Memory B cell (primary cell): ENCODE measurements around the gene PTH2R.
A peak's percentile ranks its signal among the peaks of the same experiment; 100 is the strongest.

ENCODE experiments used
- ATAC-seq: fragments of 150-1000 bp; cut with Tn5 transposase; 2 replicates; pipeline ENCODE4 v1.10.0; 2021; ENCODE audit warnings: low read depth, mild to moderate bottlenecking, moderate library complexity
- DNase-seq, 2 donors: peaks; one replicate each; pipeline ENCODE4 v3.0.0; 2022; ENCODE audit warnings: low spot score in 2 of 2
- H3K27ac Mint-ChIP-seq: one replicate; pipeline ENCODE4 v1.8.0; 2022; ENCODE audit warnings: mild to moderate bottlenecking, moderate library complexity, mixed read lengths
- H3K27me3 Mint-ChIP-seq: one replicate; pipeline ENCODE4 v1.8.0; 2022; ENCODE audit warnings: mixed read lengths
- H3K36me3 Mint-ChIP-seq: one replicate; pipeline ENCODE4 v1.8.0; 2022; ENCODE audit warnings: mild to moderate bottlenecking, mixed read lengths
- H3K4me1 Mint-ChIP-seq: one replicate; pipeline ENCODE4 v1.8.0; 2022; ENCODE audit warnings: mixed read lengths
- H3K4me3 Mint-ChIP-seq: one replicate; pipeline ENCODE4 v1.8.0; 2022; ENCODE audit warnings: mild to moderate bottlenecking, moderate library complexity, mixed read lengths
- H3K9me3 Mint-ChIP-seq: one replicate; pipeline ENCODE4 v1.8.0; 2022; ENCODE audit warnings: mixed read lengths

PTH2R gene

GRCh38 chr2:208406474-208407451 lies at the start of gene PTH2R:
TSS of gene PTH2R (plus strand) at chr2:208406792. CDS start at chr2:208407044, 252 bp downstream.
- Mint-ChIP-seq H3K27me3 (peaks cover 26% of the 10 kb centered on the region), H3K4me1 (peaks cover 5% of the 10 kb centered on the region), H3K9me3 (no peaks in the 10 kb centered on the region), H3K4me3 (peak within 1 kb of the TSS; percentile 38), H3K27ac (no peak within 1 kb of the TSS), H3K36me3 (no peaks in the 10 kb centered on the region)
- ATAC-seq, result peak; percentile 64
- peak; percentile 5 to 16 for DNase-seq

- H3K4me1 Mint-ChIP-seq, result no peaks in the 10 kb centered on the region
- peak overlapping the region; percentile 67 for H3K27ac Mint-ChIP-seq
- no peak overlapping the region for H3K4me3 Mint-ChIP-seq
- DNase-seq (no peak), ATAC-seq (no peak)
- H3K9me3 Mint-ChIP-seq, result no peaks in the 10 kb centered on the region
- H3K36me3 Mint-ChIP-seq, result peaks cover 22% of the 10 kb centered on the region
- no peaks in the 10 kb centered on the region for H3K27me3 Mint-ChIP-seq
These were observed 49.6 kb upstream of the PTH2R start for GRCh38 chr2:208356846-208357574.

GRCh38 chr2:208358758-208359631 lies 47.6 kb upstream of the PTH2R start:
- Mint-ChIP-seq H3K36me3 (peaks cover 12% of the 10 kb centered on the region), H3K27ac (peak overlapping the region; percentile 51), H3K4me3 (peak overlapping the region; percentile 75), H3K4me1 (peaks cover 3% of the 10 kb centered on the region), H3K27me3 (no peaks in the 10 kb centered on the region), H3K9me3 (no peaks in the 10 kb centered on the region)
- no peak for DNase-seq
- ATAC-seq, result peak; percentile 46

GRCh38 chr2:208359632-208359986 lies 47.0 kb upstream of the PTH2R start:
- H3K4me3 Mint-ChIP-seq, result peak overlapping the region; percentile 75
- no peaks in the 10 kb centered on the region for H3K27me3 Mint-ChIP-seq
- peaks cover 9% of the 10 kb centered on the region for H3K36me3 Mint-ChIP-seq
- no peaks in the 10 kb centered on the region for H3K9me3 Mint-ChIP-seq
- ATAC-seq (peak; percentile 59), DNase-seq (no peak)
- H3K4me1 Mint-ChIP-seq, result peaks cover 3% of the 10 kb centered on the region
- H3K27ac Mint-ChIP-seq, result no peak overlapping the region

GRCh38 chr2:208360259-208361076 lies 46.1 kb upstream of the PTH2R start:
- ATAC-seq, result no peak
- Mint-ChIP-seq H3K36me3 (peaks cover 9% of the 10 kb centered on the region), H3K27me3 (no peaks in the 10 kb centered on the region), H3K4me3 (no peak overlapping the region), H3K4me1 (peaks cover 3% of the 10 kb centered on the region), H3K9me3 (peaks cover 4% of the 10 kb centered on the region), H3K27ac (no peak overlapping the region)
- no peak for DNase-seq

- Mint-ChIP-seq H3K36me3 (peaks cover 8% of the 10 kb centered on the region), H3K9me3 (peaks cover 4% of the 10 kb centered on the region), H3K27me3 (no peaks in the 10 kb centered on the region), H3K4me3 (no peak overlapping the region), H3K27ac (no peak overlapping the region), H3K4me1 (peaks cover 4% of the 10 kb centered on the region)
- DNase-seq, result no peak
- no peak for ATAC-seq
These were observed 45.5 kb upstream of the PTH2R start for GRCh38 chr2:208361077-208361441.

- Mint-ChIP-seq H3K9me3 (peaks cover 4% of the 10 kb centered on the region), H3K27me3 (no peaks in the 10 kb centered on the region), H3K4me3 (no peak overlapping the region), H3K4me1 (peaks cover 12% of the 10 kb centered on the region), H3K27ac (no peak overlapping the region), H3K36me3 (peaks cover 7% of the 10 kb centered on the region)
- no peak for ATAC-seq
- no peak for DNase-seq
These were observed 43.1 kb upstream of the PTH2R start for GRCh38 chr2:208363485-208363884.

GRCh38 chr2:208366215-208367127 lies 40.1 kb upstream of the PTH2R start:
- Mint-ChIP-seq H3K4me3 (peak overlapping the region; percentile 79), H3K9me3 (peaks cover 4% of the 10 kb centered on the region), H3K27ac (peak overlapping the region; percentile 97), H3K27me3 (no peaks in the 10 kb centered on the region), H3K4me1 (peaks cover 12% of the 10 kb centered on the region), H3K36me3 (peaks cover 5% of the 10 kb centered on the region)
- peak; percentile 83 for ATAC-seq
- DNase-seq, result peak in 1 of 2 donors; percentile 33

GRCh38 chr2:208369091-208369490 lies 37.5 kb upstream of the PTH2R start:
- ATAC-seq (no peak), DNase-seq (no peak)
- H3K27me3 Mint-ChIP-seq, result peaks cover under 1% of the 10 kb centered on the region
- peaks cover 5% of the 10 kb centered on the region for H3K36me3 Mint-ChIP-seq
- H3K9me3 Mint-ChIP-seq, result peaks cover 4% of the 10 kb centered on the region
- H3K27ac Mint-ChIP-seq, result no peak overlapping the region
- no peak overlapping the region for H3K4me3 Mint-ChIP-seq
- H3K4me1 Mint-ChIP-seq, result peaks cover 9% of the 10 kb centered on the region

- peak; percentile 19 for ATAC-seq
- Mint-ChIP-seq H3K36me3 (no peaks in the 10 kb centered on the region), H3K4me3 (no peak overlapping the region), H3K27me3 (peaks cover 3% of the 10 kb centered on the region), H3K9me3 (no peaks in the 10 kb centered on the region), H3K4me1 (peaks cover 8% of the 10 kb centered on the region), H3K27ac (peak overlapping the region; percentile 11)
- DNase-seq, result no peak
These were observed 35.5 kb upstream of the PTH2R start for GRCh38 chr2:208370881-208371633.

- H3K4me3 Mint-ChIP-seq, result no peak overlapping the region
- no peak overlapping the region for H3K27ac Mint-ChIP-seq
- H3K4me1 Mint-ChIP-seq, result peaks cover 3% of the 10 kb centered on the region
- no peaks in the 10 kb centered on the region for H3K36me3 Mint-ChIP-seq
- DNase-seq (no peak), ATAC-seq (no peak)
- no peaks in the 10 kb centered on the region for H3K9me3 Mint-ChIP-seq
- H3K27me3 Mint-ChIP-seq, result peaks cover 3% of the 10 kb centered on the region
These were observed 35.0 kb upstream of the PTH2R start for GRCh38 chr2:208371634-208371935.
